Fibroblast of lung (primary cell): ENCODE results near the gene ECI2.

Source experiments
- CTCF ChIP-seq, 2 donors: IDR thresholded peaks in 1 of 2; conservative IDR thresholded peaks in 1 of 2; 1 replicate in 1 of 2; 2 replicates in 1 of 2; pipeline ENCODE4 v1.5.1; 2011 to 2012; ENCODE audit warnings: low read length in 2 of 2, control low read depth in 1 of 2, inconsistent platforms in 1 of 2, low read depth in 1 of 2, mild to moderate bottlenecking in 1 of 2
- EZH2 ChIP-seq: IDR thresholded peaks from 2 replicates; pipeline ENCODE4 v1.5.1; 2012; ENCODE audit warnings: low read length, control low read depth, mild to moderate bottlenecking; ENCODE audit errors: missing control alignments

GRCh38 chr6:4139272-4139671 lies 3.9 kb upstream of the ECI2 start:
- TF ChIP-seq CTCF (conservative IDR thresholded peaks at IDR 0.05 in 1 of 2, IDR thresholded peaks at IDR 0.05 in 1 of 2; ENCODE audit: low read depth in 1 of 2, low read length in 2 of 2): no peak
- TF ChIP-seq EZH2: no peak
